ENCODE results near the gene KRTAP4-6. TPM values are rescaled to one million over a fixed set of nuclear protein-coding genes. Genes with fewer than 3 reads are reported as not detected.
"Not testable (repeated sequence)": the region's sequence is repeated elsewhere in the genome, so short reads cannot be mapped to it uniquely, and the experiment has no call there.

Gene KRTAP4-6
- total RNA-seq, 1 experiment from 2014 or later = not detected

DNA sequence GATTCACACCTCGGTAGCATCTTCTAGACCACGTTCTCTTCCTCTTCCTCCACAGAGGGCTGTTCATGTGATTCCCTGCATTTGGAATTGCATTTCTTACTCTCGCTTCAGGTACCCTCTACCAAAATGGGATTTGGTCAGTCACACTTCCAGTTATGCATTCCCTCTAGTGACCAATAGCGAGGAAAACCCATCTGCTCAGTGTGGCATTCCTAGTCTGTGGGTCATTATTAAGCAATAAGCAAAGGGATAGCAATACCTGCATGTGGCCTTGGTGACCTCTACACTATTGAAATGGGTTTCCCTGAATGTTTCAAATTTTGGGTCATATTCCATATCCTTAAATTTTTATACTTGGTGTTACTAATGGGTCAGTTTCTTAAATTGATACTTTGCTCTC is 9.7 kb upstream of the KRTAP4-6 start:
- no TSS peak for BruUV-seq (replicated peaks)
- Mint-ChIP-seq H3K36me3 (ENCODE audit: insufficient read depth, unreplicated experiment) (no peaks in the 10 kb centered on the region), H3K4me1 (ENCODE audit: low read depth, unreplicated experiment) (peaks cover 6% of the 10 kb centered on the region), H3K27me3 (ENCODE audit: unreplicated experiment) (no peaks in the 10 kb centered on the region), H3K4me3 (ENCODE audit: low read depth, unreplicated experiment) (no peak overlapping the region), H3K9me3 (ENCODE audit: low read depth, unreplicated experiment) (no peaks in the 10 kb centered on the region), H3K27ac (ENCODE audit: unreplicated experiment) (no peak overlapping the region)
- CTCF ChIA-PET = no interaction called here
- DNase-seq = no peak
- TF ChIP-seq, protein P1, sequence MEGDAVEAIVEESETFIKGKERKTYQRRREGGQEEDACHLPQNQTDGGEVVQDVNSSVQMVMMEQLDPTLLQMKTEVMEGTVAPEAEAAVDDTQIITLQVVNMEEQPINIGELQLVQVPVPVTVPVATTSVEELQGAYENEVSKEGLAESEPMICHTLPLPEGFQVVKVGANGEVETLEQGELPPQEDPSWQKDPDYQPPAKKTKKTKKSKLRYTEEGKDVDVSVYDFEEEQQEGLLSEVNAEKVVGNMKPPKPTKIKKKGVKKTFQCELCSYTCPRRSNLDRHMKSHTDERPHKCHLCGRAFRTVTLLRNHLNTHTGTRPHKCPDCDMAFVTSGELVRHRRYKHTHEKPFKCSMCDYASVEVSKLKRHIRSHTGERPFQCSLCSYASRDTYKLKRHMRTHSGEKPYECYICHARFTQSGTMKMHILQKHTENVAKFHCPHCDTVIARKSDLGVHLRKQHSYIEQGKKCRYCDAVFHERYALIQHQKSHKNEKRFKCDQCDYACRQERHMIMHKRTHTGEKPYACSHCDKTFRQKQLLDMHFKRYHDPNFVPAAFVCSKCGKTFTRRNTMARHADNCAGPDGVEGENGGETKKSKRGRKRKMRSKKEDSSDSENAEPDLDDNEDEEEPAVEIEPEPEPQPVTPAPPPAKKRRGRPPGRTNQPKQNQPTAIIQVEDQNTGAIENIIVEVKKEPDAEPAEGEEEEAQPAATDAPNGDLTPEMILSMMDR (IDR thresholded peaks at IDR 0.05; ENCODE audit: unreplicated experiment) = no peak
- intact Hi-C loops (cut with micrococcal nuclease; ENCODE audit: unreplicated experiment) = no loop called here

DNA sequence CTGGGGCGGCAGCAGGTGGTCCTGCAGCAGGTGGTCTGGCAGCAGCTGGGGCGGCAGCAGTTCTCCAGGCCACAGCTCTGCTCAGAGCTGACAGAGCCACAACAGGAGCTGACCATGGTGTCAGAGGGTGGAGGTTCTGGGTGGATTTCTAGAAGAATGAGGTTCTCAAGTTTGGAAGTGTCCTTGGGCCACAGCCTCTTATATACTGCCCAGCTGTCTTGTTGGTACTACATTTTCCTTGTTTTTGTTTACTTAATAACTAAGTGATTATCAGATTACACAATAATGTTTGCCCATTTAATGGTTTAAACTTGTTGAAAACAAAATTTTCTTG is 9.3 kb upstream of the KRTAP4-6 start, which contains the start of gene KRTAP4-5:
Gene KRTAP4-5, minus strand, starts transcription at position 174 of the 334 bp plus-strand sequence. Its CDS starts 58 bp downstream, at position 116.
- CTCF ChIA-PET = no interaction called here
- intact Hi-C loops (cut with micrococcal nuclease; ENCODE audit: unreplicated experiment) = no loop called here
- TF ChIP-seq, protein P1 (IDR thresholded peaks at IDR 0.05; ENCODE audit: unreplicated experiment) = no peak
- Mint-ChIP-seq H3K4me3 (ENCODE audit: low read depth, unreplicated experiment) (no peak within 1 kb of the TSS), H3K27me3 (ENCODE audit: unreplicated experiment) (no peaks in the 10 kb centered on the region), H3K36me3 (ENCODE audit: insufficient read depth, unreplicated experiment) (no peaks in the 10 kb centered on the region), H3K27ac (ENCODE audit: unreplicated experiment) (no peak within 1 kb of the TSS), H3K4me1 (ENCODE audit: low read depth, unreplicated experiment) (peaks cover 6% of the 10 kb centered on the region), H3K9me3 (ENCODE audit: low read depth, unreplicated experiment) (no peaks in the 10 kb centered on the region)
- no TSS peak for BruUV-seq (replicated peaks)
- no peak for DNase-seq

DNA sequence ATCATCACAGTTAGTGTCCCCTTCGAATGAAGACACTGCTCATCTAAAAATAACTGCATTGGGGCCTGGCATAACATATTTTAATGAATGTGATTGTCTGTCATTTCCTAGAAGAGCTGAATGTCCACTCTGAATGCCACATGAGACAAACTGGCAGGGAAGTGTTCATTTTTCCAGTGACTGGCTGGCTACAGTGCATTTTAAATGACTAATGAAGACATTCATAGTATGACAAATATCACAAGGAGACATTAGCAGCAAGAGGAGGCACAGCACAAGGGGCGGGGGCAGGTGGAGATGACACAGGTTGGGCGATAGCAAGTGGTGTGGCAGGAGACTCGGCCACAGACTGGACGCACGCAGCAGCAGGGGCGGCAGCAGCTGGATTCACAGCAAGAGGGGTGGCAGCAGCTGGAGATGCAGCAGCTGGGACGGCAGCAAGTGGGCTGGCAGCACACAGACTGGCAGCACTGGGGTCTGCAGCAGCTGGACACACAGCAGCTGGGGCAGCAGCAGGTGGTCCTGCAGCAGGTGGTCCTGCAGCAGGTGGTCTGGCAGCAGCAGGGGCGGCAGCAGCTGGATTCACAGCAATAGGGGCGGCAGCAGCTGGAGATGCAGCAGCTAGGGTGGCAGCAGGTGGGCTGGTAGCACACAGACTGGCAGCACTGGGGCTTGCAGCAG is 8.8 kb upstream of the KRTAP4-6 start:
- H3K9me3 Mint-ChIP-seq (ENCODE audit: low read depth, unreplicated experiment); H3K4me1 Mint-ChIP-seq (ENCODE audit: low read depth, unreplicated experiment); H3K27ac Mint-ChIP-seq (ENCODE audit: unreplicated experiment); CTCF ChIA-PET; H3K36me3 Mint-ChIP-seq (ENCODE audit: insufficient read depth, unreplicated experiment); H3K27me3 Mint-ChIP-seq (ENCODE audit: unreplicated experiment); DNase-seq; BruUV-seq (replicated peaks); H3K4me3 Mint-ChIP-seq (ENCODE audit: low read depth, unreplicated experiment); intact Hi-C loops (cut with micrococcal nuclease; ENCODE audit: unreplicated experiment): not testable (repeated sequence)

DNA sequence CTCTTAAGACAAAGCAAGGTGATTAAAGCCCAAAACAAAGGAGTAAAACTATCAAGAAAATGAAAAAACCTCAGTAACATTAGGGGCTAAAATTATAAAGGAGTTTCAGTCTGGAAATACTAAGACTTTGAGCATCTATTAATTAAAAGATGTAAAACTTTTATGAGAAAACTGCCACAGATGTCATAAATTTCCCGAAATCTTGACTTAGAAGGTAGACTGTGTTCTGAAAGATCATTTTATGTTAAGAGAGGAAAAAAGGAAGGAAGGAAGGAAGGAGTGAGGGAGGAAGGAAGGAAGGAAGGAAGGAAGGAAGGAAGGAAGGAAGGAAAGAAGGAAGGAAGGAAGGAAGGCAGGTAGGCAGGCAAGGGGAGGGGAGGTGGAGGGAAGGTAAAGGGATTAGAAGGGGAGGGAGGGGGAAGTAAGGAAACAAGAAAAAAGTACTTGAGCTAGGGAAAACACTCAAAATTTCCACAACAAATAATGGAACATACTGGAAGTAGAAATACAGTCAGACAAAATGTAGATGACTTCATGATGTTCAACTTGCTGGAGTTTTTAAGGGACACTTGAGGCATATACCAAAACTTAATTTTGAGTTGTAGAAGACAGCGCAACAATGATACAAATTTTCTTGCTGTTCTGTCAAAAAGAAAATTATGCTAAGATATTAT is 7.3 kb upstream of the KRTAP4-6 start:
- Mint-ChIP-seq H3K36me3 (ENCODE audit: insufficient read depth, unreplicated experiment) (no peaks in the 10 kb centered on the region), H3K27ac (ENCODE audit: unreplicated experiment) (no peak overlapping the region), H3K9me3 (ENCODE audit: low read depth, unreplicated experiment) (peaks cover 7% of the 10 kb centered on the region), H3K4me1 (ENCODE audit: low read depth, unreplicated experiment) (peaks cover 6% of the 10 kb centered on the region), H3K4me3 (ENCODE audit: low read depth, unreplicated experiment) (no peak overlapping the region), H3K27me3 (ENCODE audit: unreplicated experiment) (no peaks in the 10 kb centered on the region)
- no TSS peak for BruUV-seq (replicated peaks)
- CTCF ChIA-PET = no interaction called here
- intact Hi-C loops (cut with micrococcal nuclease; ENCODE audit: unreplicated experiment) = no loop called here
- TF ChIP-seq, protein P1 (IDR thresholded peaks at IDR 0.05; ENCODE audit: unreplicated experiment) = no peak
- no peak for DNase-seq

DNA sequence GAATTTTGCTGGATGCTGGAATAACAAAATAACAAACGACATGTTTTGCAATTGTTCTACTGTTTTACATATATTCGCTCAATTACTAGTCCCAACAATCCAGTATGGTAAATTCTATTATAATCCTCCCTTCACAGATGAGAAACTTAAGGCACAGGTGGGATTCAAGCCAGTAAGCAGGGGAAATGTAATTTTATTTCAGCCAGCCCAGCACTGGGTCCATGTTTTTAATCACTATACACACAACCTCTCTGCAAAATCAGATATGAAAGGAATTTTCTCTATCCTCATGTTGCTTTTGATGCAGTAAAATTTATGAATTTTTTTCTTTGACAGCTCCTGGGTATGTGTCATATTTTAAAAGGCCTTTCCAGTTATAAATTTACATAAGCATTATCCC is 4.9 kb upstream of the KRTAP4-6 start:
- peaks cover 13% of the 10 kb centered on the region for H3K9me3 Mint-ChIP-seq (ENCODE audit: low read depth, unreplicated experiment)
- H3K4me3 Mint-ChIP-seq (ENCODE audit: low read depth, unreplicated experiment) = no peak overlapping the region
- no peaks in the 10 kb centered on the region for H3K27me3 Mint-ChIP-seq (ENCODE audit: unreplicated experiment)
- no TSS peak for BruUV-seq (replicated peaks)
- no peak for DNase-seq
- peaks cover 28% of the 10 kb centered on the region for H3K4me1 Mint-ChIP-seq (ENCODE audit: low read depth, unreplicated experiment)
- H3K36me3 Mint-ChIP-seq (ENCODE audit: insufficient read depth, unreplicated experiment) = peaks cover 6% of the 10 kb centered on the region
- intact Hi-C loops (cut with micrococcal nuclease; ENCODE audit: unreplicated experiment) = no loop called here
- CTCF ChIA-PET = no interaction called here
- TF ChIP-seq, protein P1 (IDR thresholded peaks at IDR 0.05; ENCODE audit: unreplicated experiment) = no peak
- no peak overlapping the region for H3K27ac Mint-ChIP-seq (ENCODE audit: unreplicated experiment)
